GM23338 (cell line): Measurements from ENCODE around the gene HEPACAM2. TPM values are rescaled to one million over a fixed set of nuclear protein-coding genes. Genes with fewer than 3 reads are reported as not detected.

ENCODE experiments used
- ATAC-seq: fragments of 200-7000 bp; cut with Tn5 transposase; 3 replicates; pipeline ENCODE4 v1.9.1; 2020
- DNase-seq: peaks from one replicate; pipeline ENCODE4 v3.0.0-alpha.2; 2015; ENCODE audit warnings: low spot score
- H2AFZ ChIP-seq: fragments of 200-600 bp; sonication (generic); 2 replicates; pipeline ENCODE4 v1.8.0; 2016; ENCODE audit warnings: antibody characterized with exemption, mild to moderate bottlenecking, moderate library complexity
- H3F3A ChIP-seq: fragments of 200-600 bp; sonication (generic); replicated peaks from 2 replicates; pipeline ENCODE4 v1.8.0; 2017; ENCODE audit warnings: antibody characterized with exemption, mixed run types, low read depth
- H3K27ac ChIP-seq: fragments of 200-600 bp; sonication (generic); 2 replicates; pipeline ENCODE4 v1.6.1; 2016; ENCODE audit warnings: low read depth
- H3K27me3 ChIP-seq: fragments of 200-600 bp; sonication (generic); 2 replicates; pipeline ENCODE4 v1.8.0; 2016; ENCODE audit warnings: mild to moderate bottlenecking, mixed run types, moderate library complexity; ENCODE audit not compliant: insufficient read depth
- H3K36me3 ChIP-seq: fragments of 200-600 bp; sonication (generic); 2 replicates; pipeline ENCODE4 v1.8.0; 2016; ENCODE audit warnings: mild to moderate bottlenecking; ENCODE audit not compliant: insufficient read depth
- H3K4me1 ChIP-seq: fragments of 200-600 bp; sonication (generic); 2 replicates; pipeline ENCODE4 v1.8.0; 2016; ENCODE audit warnings: mild to moderate bottlenecking, moderate library complexity; ENCODE audit not compliant: insufficient read depth
- H3K4me2 ChIP-seq: fragments of 200-600 bp; sonication (generic); 2 replicates; pipeline ENCODE4 v1.7.1; 2017; ENCODE audit warnings: mixed run types
- H3K4me3 ChIP-seq: fragments of 200-600 bp; sonication (generic); 2 replicates; pipeline ENCODE4 v1.6.1; 2016; ENCODE audit warnings: mixed run types
- H3K79me2 ChIP-seq: fragments of 200-600 bp; sonication (generic); replicated peaks from 2 replicates; pipeline ENCODE4 v1.8.0; 2017; ENCODE audit warnings: mild to moderate bottlenecking; ENCODE audit not compliant: insufficient read depth
- H3K9me2 ChIP-seq: fragments of 200-600 bp; sonication (generic); 2 replicates; pipeline ENCODE4 v1.8.0; 2017; ENCODE audit not compliant: insufficient read depth
- H4K20me1 ChIP-seq: fragments of 200-600 bp; sonication (generic); replicated peaks from 2 replicates; pipeline ENCODE4 v1.8.0; 2017; ENCODE audit warnings: mild to moderate bottlenecking; ENCODE audit not compliant: insufficient read depth
- H3K27ac Mint-ChIP-seq: 2 replicates; pipeline ENCODE4 v1.8.0; 2020; ENCODE audit warnings: inconsistent platforms, mild to moderate bottlenecking, moderate library complexity, mixed read lengths
- H3K27me3 Mint-ChIP-seq: 3 replicates; pipeline ENCODE4 v1.8.0; 2022; ENCODE audit warnings: low read depth, mild to moderate bottlenecking, moderate library complexity, mixed read lengths, inconsistent platforms; ENCODE audit not compliant: insufficient read depth, poor library complexity
- H3K36me3 Mint-ChIP-seq: 3 replicates; pipeline ENCODE4 v1.8.0; 2021; ENCODE audit warnings: low read depth, mild to moderate bottlenecking, inconsistent platforms, moderate library complexity, mixed read lengths
- H3K4me1 Mint-ChIP-seq: 3 replicates; pipeline ENCODE4 v1.8.0; 2020; ENCODE audit warnings: mild to moderate bottlenecking, inconsistent platforms, mixed read lengths
- H3K4me3 Mint-ChIP-seq: 3 replicates; pipeline ENCODE4 v1.8.0; 2021; ENCODE audit warnings: moderate library complexity, mild to moderate bottlenecking, inconsistent platforms, mixed read lengths
- H3K9me3 Mint-ChIP-seq: 3 replicates; pipeline ENCODE4 v1.8.0; 2020; ENCODE audit warnings: moderate library complexity, mild to moderate bottlenecking, inconsistent platforms, mixed read lengths
- CREB1 ChIP-seq: fragments of 250-450 bp; sonication (Bioruptor Pico); IDR thresholded peaks from 2 replicates; pipeline ENCODE4 v1.5.0; 2020; ENCODE audit warnings: low read depth, mild to moderate bottlenecking, moderate library complexity
- CTCF ChIP-seq, 2 experiments: fragments of 200-600 bp in 1 of 2; sonication (generic) in 1 of 2; conservative IDR thresholded peaks; 2 replicates each; pipeline versions ENCODE4 v1.5.1 to v1.6.1; 2016 to 2017; ENCODE audit warnings: antibody characterized with exemption in 2 of 2, low read depth in 2 of 2, mild to moderate bottlenecking in 2 of 2, moderate library complexity in 1 of 2
- EZH2phosphoT487 ChIP-seq: fragments of 200-600 bp; sonication (generic); IDR thresholded peaks from one replicate; pipeline ENCODE4 v1.8.1; 2018; ENCODE audit warnings: antibody characterized with exemption; ENCODE audit not compliant: unreplicated experiment
- JUNB ChIP-seq: IDR thresholded peaks from one replicate; pipeline ENCODE4 v1.6.1; 2016; ENCODE audit warnings: antibody characterized with exemption; ENCODE audit not compliant: unreplicated experiment
- NANOG ChIP-seq: IDR thresholded peaks from 2 replicates; pipeline ENCODE4 v1.6.1; 2016; ENCODE audit warnings: antibody characterized with exemption, borderline replicate concordance
- POLR2AphosphoS5 ChIP-seq: IDR thresholded peaks from 2 replicates; pipeline ENCODE4 v1.6.1; 2016; ENCODE audit warnings: antibody characterized with exemption, low read depth
- STAT1 ChIP-seq: IDR thresholded peaks from one replicate; pipeline ENCODE4 v1.6.1; 2016; ENCODE audit warnings: antibody characterized with exemption; ENCODE audit not compliant: unreplicated experiment
- ZNF331 ChIP-seq: fragments of 250-450 bp; sonication (Bioruptor Pico); IDR thresholded peaks from 2 replicates; pipeline ENCODE4 v1.5.0; 2020; ENCODE audit warnings: low read depth, mild to moderate bottlenecking, moderate library complexity
- ZNF462 ChIP-seq: fragments of 250-450 bp; sonication (Bioruptor Pico); IDR thresholded peaks from 2 replicates; pipeline ENCODE4 v1.5.0; 2020; ENCODE audit warnings: mild to moderate bottlenecking, moderate library complexity
- polyA plus RNA-seq: library from polyadenylated mRNA; unstranded; fragments of >200 nt; fragmentation: Nextera tagmentation; extraction: Ambion mirVana; gene quantifications from 2 replicates; pipeline ENCODE4 v1.2.1, GENCODE V29; 2016
- total RNA-seq: library from RNA; depleted of rRNA; stranded (reverse); fragments of >200 nt; shearing (Covaris generic); gene quantifications from 2 replicates; pipeline ENCODE4 v1.2.3, GENCODE V29; 2014
- TF ChIP-seq, protein P1 (sequence below): IDR thresholded peaks from 2 replicates; pipeline ENCODE4 v1.6.1; 2016; ENCODE audit warnings: antibody characterized with exemption
- TF ChIP-seq, protein P2 (sequence below): IDR thresholded peaks from one replicate; pipeline ENCODE4 v1.6.1; 2018; ENCODE audit warnings: antibody characterized with exemption; ENCODE audit not compliant: unreplicated experiment

The HEPACAM2 gene
- total and polyA plus RNA-seq, 2 experiments from 2014 or later = not detected

DNA sequence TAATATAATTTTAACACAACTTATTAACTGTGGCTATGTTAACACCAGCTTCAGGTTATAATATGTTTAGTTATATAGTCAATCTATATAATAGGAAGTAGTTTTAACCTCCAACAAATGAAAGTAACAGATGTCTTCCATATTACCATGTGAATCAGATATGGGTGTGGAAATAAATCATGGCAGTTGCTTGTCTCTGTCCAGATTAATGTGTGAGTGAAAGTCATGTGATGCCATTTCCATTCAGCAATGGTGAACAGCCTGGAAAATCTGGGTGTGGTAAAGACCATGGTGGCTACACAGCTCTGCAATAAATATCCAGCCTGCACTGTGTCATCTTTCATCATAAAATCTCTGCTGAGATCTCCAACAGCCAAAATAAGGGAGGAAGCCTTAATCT is 27.8 kb downstream of the HEPACAM2 start:
- no peaks in the 10 kb centered on the region for H3K36me3 ChIP-seq
- H3K9me2 ChIP-seq = no peaks in the 10 kb centered on the region
- Mint-ChIP-seq H3K27me3 (no peaks in the 10 kb centered on the region), H3K4me1 (no peaks in the 10 kb centered on the region), H3K36me3 (no peaks in the 10 kb centered on the region), H3K4me3 (no peak overlapping the region), H3K27ac (no peak overlapping the region), H3K9me3 (no peaks in the 10 kb centered on the region)
- no peak overlapping the region for H3K4me3 ChIP-seq
- ATAC-seq (no peak), DNase-seq (no peak)
- H3K4me1 ChIP-seq = no peaks in the 10 kb centered on the region
- H2AFZ ChIP-seq = no peak overlapping the region
- no peak overlapping the region for H3K4me2 ChIP-seq
- H3K79me2 ChIP-seq = no peaks in the 10 kb centered on the region
- TF ChIP-seq JUNB (no peak), POLR2AphosphoS5 (no peak), ZNF331 (CRISPR knock-in tag) (no peak), CREB1 (no peak), ZNF462 (CRISPR knock-in tag) (no peak), NANOG (no peak), STAT1 (no peak), EZH2phosphoT487 (no peak), CTCF (conservative IDR thresholded peaks at IDR 0.05; ENCODE audit: low read depth in 2 of 2) (no peak)
- TF ChIP-seq, protein P1, sequence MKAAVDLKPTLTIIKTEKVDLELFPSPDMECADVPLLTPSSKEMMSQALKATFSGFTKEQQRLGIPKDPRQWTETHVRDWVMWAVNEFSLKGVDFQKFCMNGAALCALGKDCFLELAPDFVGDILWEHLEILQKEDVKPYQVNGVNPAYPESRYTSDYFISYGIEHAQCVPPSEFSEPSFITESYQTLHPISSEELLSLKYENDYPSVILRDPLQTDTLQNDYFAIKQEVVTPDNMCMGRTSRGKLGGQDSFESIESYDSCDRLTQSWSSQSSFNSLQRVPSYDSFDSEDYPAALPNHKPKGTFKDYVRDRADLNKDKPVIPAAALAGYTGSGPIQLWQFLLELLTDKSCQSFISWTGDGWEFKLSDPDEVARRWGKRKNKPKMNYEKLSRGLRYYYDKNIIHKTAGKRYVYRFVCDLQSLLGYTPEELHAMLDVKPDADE = no peak
- TF ChIP-seq, protein P2, sequence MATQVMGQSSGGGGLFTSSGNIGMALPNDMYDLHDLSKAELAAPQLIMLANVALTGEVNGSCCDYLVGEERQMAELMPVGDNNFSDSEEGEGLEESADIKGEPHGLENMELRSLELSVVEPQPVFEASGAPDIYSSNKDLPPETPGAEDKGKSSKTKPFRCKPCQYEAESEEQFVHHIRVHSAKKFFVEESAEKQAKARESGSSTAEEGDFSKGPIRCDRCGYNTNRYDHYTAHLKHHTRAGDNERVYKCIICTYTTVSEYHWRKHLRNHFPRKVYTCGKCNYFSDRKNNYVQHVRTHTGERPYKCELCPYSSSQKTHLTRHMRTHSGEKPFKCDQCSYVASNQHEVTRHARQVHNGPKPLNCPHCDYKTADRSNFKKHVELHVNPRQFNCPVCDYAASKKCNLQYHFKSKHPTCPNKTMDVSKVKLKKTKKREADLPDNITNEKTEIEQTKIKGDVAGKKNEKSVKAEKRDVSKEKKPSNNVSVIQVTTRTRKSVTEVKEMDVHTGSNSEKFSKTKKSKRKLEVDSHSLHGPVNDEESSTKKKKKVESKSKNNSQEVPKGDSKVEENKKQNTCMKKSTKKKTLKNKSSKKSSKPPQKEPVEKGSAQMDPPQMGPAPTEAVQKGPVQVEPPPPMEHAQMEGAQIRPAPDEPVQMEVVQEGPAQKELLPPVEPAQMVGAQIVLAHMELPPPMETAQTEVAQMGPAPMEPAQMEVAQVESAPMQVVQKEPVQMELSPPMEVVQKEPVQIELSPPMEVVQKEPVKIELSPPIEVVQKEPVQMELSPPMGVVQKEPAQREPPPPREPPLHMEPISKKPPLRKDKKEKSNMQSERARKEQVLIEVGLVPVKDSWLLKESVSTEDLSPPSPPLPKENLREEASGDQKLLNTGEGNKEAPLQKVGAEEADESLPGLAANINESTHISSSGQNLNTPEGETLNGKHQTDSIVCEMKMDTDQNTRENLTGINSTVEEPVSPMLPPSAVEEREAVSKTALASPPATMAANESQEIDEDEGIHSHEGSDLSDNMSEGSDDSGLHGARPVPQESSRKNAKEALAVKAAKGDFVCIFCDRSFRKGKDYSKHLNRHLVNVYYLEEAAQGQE = no peak
- no peaks in the 10 kb centered on the region for H3F3A ChIP-seq
- H3K27me3 ChIP-seq = no peaks in the 10 kb centered on the region
- H3K27ac ChIP-seq = no peak overlapping the region
- no peaks in the 10 kb centered on the region for H4K20me1 ChIP-seq
